ENCODE data around the gene KRTAP10-9. TPM values are rescaled to one million over a fixed set of nuclear protein-coding genes. Genes with fewer than 3 reads are reported as not detected.

KRTAP10-9 gene
- polyA plus RNA-seq, 1 donor = not detected

GRCh38 chr21:44664691-44665090 is 37.8 kb downstream of the KRTAP10-9 start:
- no peak for DNase-seq (ENCODE audit: low read depth)

DNA sequence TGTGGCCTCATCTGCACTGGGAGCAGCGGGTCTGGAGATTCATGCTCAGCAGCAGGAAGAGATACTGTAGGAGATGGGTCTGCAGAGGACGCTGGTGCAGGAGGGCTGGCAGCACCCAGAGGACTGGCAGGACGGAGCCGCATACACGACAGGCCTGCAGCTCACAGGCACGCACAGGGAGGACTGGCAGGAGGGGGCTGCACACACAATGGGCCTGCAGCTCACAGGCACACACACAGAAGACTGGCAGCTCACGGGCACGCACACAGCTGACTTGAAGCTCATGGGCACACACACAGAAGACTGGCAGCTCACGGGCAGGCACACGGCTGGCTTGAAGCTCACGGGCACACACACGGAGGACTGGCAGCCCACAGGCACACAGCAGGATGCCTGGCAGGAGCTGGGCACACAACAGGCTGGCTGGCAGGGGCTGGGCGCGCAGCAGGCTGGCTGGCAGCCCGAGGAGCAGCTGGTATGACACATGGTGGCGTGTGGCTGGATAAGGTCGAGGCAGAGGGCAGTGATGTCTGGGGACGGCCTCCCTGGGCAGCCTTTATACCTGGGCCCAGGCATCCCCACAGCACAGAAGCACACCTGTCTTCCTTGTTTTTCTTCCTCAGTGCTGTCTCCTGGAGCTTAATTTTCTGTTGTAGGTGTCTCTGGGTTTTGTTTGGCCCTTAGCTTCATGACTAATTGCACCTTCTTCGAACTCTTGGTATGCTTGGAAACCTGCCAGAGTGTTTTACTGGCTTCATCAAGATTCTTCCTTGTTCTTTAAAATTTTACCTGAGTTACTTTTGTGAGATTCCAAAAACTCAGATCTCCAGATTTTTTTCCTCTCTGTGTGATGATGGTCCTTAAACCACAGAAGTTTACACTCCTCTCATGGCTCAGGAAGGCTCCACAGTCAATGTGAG is 39.8 kb downstream of the KRTAP10-9 start, which contains the start of gene KRTAP12-2:
TSS of gene KRTAP12-2 (minus strand) at position 527 of the 920 bp plus-strand sequence. CDS start at position 486, 41 bp downstream.
- DNase-seq (ENCODE audit: low read depth) = no peak

DNA sequence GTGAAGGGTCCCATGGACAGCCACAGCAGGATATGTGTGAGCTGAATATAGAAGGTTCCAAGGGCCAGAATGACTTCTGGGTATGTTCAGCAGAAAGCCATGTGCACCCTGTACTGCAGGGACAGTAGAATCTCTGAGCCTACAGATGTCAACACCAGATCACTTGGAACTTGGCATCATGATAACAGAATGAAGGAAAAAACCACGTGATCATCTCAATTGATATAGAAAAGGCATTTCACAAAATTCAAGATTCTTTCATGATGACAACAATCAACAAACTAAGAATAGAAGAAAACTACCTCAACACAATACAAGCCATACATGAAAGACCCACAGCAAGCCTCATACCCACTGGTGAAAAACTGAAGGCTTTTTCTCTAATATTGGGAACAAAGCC is 40.7 kb downstream of the KRTAP10-9 start:
- no peak for DNase-seq (ENCODE audit: low read depth)

- no peak for DNase-seq (ENCODE audit: low read depth)
These were observed 43.9 kb downstream of the KRTAP10-9 start for GRCh38 chr21:44670642-44671432.

- DNase-seq (ENCODE audit: low read depth) = no peak
These were observed 45.0 kb downstream of the KRTAP10-9 start for GRCh38 chr21:44671911-44672310.

DNA sequence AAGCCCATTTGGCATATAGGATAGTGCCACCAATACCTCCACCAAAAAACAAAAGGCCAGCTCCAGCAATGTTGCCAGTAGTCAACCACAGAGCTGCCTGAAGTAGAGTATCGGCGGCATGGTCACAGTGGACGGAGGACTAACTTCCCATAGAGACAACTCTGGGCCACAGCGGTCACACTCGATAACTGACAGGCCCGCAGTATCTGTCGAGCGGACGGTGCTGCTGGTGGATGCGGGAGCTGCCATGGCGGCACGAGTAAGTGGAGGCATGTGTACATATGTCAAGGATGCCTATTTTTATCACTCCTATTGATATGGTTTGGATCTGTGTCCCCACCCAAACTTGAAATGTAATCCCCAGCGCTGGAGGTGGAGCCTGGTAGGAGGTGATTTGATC is 51.0 kb downstream of the KRTAP10-9 start:
- no peak for DNase-seq (ENCODE audit: low read depth)

Other genes starting within 250 kb of the KRTAP10-9 start
- 2.2 TPM for gene LRRC3, start 171.6 kb upstream of the KRTAP10-9 start, polyA plus RNA-seq (ENCODE audit: insufficient read length)
- not detected for gene KRTAP10-1, start 86.9 kb upstream of the KRTAP10-9 start, polyA plus RNA-seq (ENCODE audit: insufficient read length)
- not detected for gene KRTAP10-2, start 75.6 kb upstream of the KRTAP10-9 start, polyA plus RNA-seq (ENCODE audit: insufficient read length)
- gene KRTAP10-3, start 68.3 kb upstream of the KRTAP10-9 start, polyA plus RNA-seq (ENCODE audit: insufficient read length) = not detected
- gene KRTAP10-4, start 53.4 kb upstream of the KRTAP10-9 start, polyA plus RNA-seq (ENCODE audit: insufficient read length) = not detected
- not detected for gene KRTAP10-5, start 46.5 kb upstream of the KRTAP10-9 start, polyA plus RNA-seq (ENCODE audit: insufficient read length)
- not detected for gene KRTAP10-6, start 34.6 kb upstream of the KRTAP10-9 start, polyA plus RNA-seq (ENCODE audit: insufficient read length)
- not detected for gene KRTAP10-7, start 26.5 kb upstream of the KRTAP10-9 start, polyA plus RNA-seq (ENCODE audit: insufficient read length)
- not detected for gene KRTAP10-8, start 15.0 kb upstream of the KRTAP10-9 start, polyA plus RNA-seq (ENCODE audit: insufficient read length)
- not detected for gene KRTAP10-10, start 10.3 kb downstream of the KRTAP10-9 start, polyA plus RNA-seq (ENCODE audit: insufficient read length)
- gene KRTAP10-11, start 19.3 kb downstream of the KRTAP10-9 start, polyA plus RNA-seq (ENCODE audit: insufficient read length) = not detected
- gene KRTAP12-4, start 27.6 kb downstream of the KRTAP10-9 start, polyA plus RNA-seq (ENCODE audit: insufficient read length) = not detected
- gene KRTAP12-3, start 30.8 kb downstream of the KRTAP10-9 start, polyA plus RNA-seq (ENCODE audit: insufficient read length) = not detected
- not detected for gene KRTAP12-2, start 39.8 kb downstream of the KRTAP10-9 start, polyA plus RNA-seq (ENCODE audit: insufficient read length)
- not detected for gene KRTAP12-1, start 55.1 kb downstream of the KRTAP10-9 start, polyA plus RNA-seq (ENCODE audit: insufficient read length)
- not detected for gene KRTAP10-12, start 70.1 kb downstream of the KRTAP10-9 start, polyA plus RNA-seq (ENCODE audit: insufficient read length)
- gene TSPEAR, start 84.5 kb downstream of the KRTAP10-9 start, polyA plus RNA-seq (ENCODE audit: insufficient read length) = 0.13 TPM
- 93.3 TPM for gene UBE2G2, start 174.7 kb downstream of the KRTAP10-9 start, polyA plus RNA-seq (ENCODE audit: insufficient read length)
- 60.2 TPM for gene SUMO3, start 191.0 kb downstream of the KRTAP10-9 start, polyA plus RNA-seq (ENCODE audit: insufficient read length)
- gene PTTG1IP, start 246.6 kb downstream of the KRTAP10-9 start, polyA plus RNA-seq (ENCODE audit: insufficient read length) = 129 TPM

Measured in forelimb muscle (tissue), 1 donor.